Hematopoietic multipotent progenitor cell treated with erythropoietin and hydrocortisone succinate and interleukin-3 and kit ligand, for 6 days (in vitro differentiated cells): ENCODE results near the gene ARHGAP23.
"Not testable (repeated sequence)": the region's sequence is repeated elsewhere in the genome, so short reads cannot be mapped to it uniquely, and the experiment has no call there.

ENCODE experiments used
- DNase-seq: peaks from one replicate; pipeline ENCODE4 v3.0.0-alpha.2; 2015

ARHGAP23 gene

DNA sequence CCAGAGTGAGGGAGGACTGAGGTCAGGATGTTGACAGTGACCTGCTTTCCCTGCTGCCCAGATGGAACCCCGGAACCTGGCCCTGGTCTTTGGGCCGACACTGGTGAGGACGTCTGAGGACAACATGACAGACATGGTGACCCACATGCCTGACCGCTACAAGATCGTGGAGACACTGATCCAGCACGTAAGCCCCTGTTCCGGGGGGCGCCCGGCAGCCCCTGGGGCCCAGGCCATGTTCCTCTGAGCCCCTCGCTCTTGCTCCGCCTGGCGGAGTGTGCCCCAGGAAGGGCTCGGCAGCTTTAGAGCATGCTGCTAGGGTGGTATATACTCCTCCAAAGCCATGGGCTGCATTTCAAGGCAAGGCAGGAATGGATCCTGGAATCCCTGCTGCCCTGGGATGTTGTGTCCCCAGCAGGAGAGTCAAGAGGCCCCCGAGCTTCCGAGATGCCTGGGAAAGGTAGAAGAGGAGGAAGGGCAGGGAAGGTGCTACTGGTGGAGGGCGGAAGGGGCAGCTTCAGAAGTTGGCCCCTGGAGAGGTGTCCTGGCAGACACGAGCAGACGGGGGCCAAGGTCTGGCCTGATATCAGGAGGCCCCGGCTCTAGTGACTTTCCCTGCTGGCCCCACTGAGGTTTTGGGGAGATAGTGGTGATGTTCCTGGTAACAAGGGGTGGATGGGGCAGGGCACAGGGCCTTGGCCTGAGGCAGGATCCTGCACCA lies 63.2 kb downstream of the ARHGAP23 start:
- not testable (repeated sequence) for DNase-seq

DNA sequence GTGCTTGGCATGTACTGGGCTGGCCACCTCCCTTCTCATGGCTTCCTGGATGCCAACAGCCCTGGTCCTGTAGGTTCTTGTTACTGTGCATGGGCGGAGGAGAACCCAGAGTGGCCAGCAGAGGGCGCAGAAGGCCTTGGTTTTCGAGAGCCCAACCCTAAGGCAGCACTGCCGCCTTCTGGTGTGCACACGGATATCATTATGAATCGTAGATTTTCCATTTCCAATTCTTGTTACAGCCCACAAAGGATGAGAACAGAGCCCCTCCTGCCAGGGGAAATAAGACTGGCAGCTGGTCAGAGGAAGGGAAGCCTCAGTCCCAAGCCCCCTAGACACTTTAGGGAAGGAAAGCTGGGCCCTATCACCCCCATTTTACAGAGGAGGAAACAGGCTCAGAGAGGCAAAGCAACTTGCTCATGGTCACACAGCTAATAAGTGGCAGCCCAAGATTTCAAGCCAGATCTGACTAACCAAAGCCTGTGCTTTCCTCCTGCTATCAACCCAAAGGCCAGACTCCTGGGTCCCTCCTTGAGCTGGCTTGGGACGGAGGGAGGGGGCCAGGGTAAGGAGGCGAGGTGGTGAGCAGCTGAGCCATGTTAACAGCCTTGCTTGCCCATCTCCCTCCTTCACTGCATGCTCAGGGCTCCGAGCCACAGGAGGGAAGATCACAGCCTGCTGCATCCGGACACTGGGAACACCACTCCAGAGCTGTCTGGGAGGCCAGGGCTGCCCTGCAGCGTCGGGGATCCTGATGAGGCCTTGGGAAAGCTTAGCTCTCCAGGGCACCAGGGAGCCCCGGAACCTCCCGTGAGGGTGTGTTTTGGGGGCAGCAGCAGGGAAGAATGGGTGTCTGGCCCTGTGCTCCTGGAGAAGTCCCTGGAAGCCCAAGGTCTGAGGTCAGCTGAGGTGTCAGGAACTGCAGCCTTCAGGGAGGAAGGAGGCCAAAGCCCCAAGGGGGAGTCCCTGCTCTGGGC lies 64.1 kb downstream of the ARHGAP23 start:
- DNase-seq = peak; percentile 92

DNA sequence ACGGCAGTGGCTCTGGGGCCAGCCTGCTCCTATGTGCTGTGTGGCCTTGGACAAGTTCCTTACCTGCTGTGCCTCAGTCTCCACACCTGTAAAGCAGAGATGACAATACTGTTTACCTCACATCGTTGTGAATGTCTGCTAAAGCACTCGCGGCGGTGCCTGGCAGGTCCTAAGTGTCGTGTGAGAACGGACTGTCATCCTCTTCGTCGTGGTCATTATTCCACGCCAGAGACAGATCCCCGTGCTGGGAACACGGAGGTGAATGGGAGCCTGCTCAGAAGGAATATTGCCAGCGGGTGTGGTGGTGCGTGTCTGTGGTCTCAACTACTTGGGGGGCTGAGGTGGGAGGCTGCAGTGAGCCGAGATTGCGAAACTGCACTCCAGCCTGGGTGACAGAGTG lies 65.9 kb downstream of the ARHGAP23 start:
- DNase-seq = not testable (repeated sequence)

DNA sequence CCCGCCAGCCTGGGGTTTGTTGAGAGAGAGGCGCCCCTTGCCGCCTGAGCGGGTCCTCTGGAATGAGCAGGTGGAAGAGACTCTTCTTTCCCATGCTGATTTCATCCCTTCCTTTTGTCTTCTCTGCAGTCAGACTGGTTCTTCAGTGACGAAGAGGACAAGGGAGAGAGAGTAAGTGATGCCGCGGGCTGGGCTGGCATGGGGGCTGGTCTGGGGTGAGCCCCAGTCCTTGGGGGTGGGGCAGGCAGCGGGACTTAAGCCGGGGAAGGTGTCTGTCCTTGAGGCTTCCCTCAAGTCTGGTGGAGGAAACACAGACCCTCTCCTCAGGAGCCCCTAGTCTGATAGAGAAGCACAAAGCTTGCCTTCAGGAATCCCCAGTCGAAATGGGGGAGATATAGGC lies 69.4 kb downstream of the ARHGAP23 start:
- not testable (repeated sequence) for DNase-seq

DNA sequence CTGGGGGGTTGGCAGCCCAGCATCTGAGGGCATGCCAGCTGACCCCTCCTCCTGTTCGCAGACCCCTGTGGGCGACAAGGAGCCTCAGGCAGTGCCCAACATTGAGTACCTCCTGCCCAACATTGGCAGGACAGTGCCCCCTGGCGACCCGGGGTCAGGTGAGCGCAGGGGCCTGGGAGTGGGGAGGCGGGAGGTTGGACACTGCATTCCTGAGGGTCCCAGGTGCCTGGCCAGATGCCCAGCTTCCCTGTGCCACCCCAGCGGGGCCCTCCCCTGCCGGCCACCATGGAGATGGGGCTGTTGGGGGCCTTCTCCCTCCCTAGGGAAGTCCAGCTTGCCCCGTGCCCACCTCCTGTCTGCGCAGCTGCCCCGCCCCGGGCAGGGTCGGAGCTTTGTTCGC lies 70.1 kb downstream of the ARHGAP23 start:
- DNase-seq = no peak

DNA sequence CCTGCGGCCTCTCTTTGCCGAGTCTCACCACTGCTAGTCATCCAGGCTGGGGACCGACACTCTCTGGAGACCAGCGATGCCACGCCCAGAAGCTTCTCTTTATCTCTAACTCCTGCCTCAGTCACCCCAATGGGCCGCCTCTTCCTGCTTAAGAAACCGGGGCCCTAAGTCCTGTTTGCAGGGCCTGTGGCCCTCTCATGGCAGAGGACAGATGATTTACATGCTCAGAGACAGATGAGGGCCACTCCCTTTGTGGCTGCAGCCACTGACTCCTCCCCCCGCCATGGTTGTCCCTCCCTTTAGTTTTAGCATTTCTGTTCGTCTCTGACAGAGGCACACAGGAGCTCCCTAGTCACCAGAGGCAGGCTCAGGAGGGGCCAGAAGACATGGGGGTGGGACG lies 71.0 kb downstream of the ARHGAP23 start:
- not testable (repeated sequence) for DNase-seq

DNA sequence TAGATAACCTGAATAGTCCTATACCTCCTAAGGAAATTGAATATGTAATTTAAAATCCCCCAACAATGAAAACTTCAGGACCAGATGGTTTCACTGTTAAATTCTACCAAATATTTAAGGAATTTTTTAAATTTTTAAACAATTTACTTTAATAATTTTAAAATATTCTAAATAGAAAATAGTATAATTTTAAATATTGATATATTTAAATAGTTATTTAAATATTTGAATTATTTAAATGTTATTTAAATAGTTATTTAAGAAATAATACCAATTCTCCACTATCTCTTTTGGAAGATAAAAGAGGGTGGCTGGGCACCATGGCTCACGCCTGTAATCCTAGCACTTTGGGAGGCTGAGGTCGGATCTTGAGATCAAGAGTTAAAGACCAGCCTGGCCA lies 73.5 kb downstream of the ARHGAP23 start:
- DNase-seq = not testable (repeated sequence)

DNA sequence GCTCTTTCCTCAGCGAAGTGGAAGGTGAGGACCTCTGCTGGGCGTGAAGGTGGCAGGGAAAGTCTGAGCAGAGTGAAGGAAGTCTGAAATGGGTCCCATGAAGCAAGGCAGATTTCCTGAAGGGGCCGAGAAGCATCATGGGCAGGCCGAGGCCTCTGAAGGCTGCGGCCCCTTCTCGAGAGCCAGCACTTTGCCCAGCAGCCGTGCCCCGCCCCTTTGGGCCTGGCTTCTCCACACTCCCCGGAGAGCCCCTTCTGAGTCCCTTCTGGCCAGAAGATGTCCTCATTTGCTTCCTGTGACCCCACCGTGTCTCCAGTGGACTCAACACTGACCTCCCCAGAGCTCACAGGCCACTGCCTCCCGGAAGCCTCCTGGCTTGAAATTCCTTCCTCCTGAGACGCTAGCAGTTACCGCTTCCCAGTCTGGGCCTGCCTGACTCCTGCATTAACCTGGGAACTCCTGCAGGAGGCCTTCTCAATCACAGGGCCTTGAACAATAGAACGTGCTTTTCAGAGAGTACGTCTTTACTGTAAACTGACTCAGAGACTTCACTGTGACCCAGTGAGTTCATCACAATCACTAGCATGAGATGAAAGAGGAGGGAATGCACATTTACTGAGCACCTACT lies 75.1 kb downstream of the ARHGAP23 start:
- DNase-seq = not testable (repeated sequence)

DNA sequence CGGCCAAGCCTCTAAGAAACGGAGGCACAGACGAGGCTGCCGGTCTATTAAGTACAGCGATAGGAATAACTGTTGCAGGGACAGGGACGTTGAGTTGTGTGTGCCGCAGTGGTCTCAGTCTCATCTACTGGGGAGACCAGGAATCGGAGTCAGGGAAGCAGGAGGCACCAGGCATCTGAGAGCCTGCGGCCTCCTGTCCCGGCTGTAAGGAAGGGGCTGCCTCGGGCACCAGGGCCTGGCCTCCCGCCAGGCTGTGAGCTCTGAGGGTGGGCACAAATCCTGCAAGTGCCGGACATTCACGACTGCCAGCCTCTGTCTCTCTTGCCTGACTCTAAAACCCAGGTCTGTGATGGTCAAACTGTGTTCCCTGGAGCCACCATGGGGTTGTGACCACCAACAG lies 76.0 kb downstream of the ARHGAP23 start:
- DNase-seq = no peak

DNA sequence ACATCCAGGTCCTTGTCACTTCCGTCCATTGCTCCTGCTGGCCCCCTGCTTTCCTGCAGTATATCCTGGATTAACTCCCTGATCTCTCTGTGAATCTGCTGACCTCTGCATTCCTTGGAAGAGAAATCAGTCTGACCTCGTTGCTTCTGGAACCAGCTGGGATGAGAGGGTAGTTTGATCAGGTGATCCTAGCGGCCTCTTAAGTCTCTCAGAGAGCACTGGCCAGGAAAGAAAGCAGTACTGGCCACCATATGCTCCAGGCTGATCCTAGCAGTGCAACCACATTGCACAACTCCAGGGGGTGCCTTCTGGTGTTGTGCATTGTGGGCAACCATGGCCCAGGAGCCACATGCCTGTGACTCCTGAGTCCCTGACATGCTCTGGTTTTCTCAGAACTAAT lies 79.2 kb downstream of the ARHGAP23 start:
- DNase-seq = no peak

DNA sequence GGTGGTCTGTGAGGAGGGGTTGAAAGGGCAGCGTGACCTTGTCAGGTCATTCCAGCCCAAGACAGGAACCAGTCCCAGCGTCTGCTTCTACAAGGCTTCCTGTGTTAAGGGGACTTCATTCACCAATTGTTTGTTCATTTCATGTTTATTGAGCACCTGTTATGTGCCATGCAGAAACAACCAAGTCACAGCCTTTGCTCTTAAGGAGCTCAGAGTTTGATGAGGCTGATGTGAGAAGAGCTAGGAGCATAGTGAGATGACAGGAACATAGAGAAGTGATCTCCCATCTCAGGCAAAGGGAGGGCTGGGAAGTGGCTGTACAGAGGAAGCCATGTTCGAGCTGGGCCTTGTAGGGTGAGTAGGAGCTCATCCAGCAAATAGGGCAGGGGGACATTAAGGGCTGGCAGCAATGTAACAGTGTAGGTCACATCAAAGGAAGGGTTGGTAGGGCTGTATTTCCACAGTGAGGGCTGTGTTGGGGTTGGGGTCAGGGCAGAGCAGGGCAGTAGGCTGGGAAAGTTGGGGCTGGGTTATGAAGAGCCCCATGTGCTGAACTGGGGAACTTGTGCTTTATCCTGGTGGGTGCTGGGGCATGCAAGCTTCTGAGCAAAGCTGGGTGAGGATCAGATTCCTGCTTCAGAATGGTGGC lies 79.8 kb downstream of the ARHGAP23 start:
- no peak for DNase-seq

DNA sequence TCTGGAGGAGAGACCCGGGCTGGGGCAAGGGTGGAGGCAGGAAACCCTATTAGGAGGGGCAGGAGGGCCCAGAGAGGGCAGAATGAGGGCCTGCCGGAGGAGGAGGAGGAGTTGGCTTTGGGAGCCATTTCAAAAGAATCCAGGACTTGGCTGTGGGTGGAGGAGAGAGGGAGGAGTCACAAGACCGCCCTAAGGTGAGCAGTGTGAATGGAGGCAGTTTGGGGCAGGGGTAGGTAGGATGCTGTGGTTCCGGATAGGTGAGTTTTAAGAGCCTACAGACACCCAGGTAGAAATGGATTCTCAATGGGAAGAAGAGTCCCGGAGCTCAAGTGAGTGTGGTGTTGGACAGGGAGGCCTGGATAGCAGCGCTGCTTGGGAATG lies 80.3 kb downstream of the ARHGAP23 start:
- no peak for DNase-seq

DNA sequence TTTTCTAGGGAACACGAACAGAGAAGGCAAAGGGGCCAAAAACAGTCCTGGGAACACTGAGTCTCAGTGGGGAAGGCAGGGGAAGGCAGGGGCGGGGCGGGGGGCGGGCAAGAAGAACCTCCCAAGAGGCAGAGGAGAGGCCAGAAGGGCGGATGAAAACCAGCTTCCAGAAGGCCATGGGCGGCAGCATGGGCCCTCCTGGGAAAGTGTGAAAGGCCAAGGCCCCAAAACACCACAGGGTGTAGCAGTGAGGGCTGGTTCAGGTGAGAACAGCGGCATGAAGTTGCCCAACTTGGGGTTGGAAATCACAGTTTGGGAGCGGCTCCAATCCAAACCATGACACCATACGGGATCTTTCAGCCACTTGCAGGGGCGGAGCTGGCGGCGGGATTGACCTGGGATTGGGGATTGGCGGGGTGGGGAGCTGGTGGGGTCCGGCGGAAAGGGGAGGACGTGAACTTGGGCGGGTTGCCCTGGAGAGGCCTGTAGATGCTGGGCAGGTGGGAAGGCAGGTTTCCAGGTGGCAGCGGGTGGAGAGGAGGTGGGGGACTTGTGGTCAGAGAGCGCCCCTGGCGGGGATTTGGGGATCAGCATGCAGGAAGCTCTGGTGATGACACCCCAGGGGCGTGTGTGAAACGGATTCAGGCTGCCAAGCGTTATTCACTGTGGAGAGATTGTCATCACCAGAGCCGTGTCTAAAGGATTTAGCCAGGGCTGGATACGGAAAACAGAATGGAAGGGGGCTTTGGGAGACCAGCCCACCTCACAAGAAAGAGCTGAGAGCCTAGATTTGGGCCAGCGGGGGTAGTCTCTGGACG lies 80.9 kb downstream of the ARHGAP23 start:
- peak; percentile 91 for DNase-seq

DNA sequence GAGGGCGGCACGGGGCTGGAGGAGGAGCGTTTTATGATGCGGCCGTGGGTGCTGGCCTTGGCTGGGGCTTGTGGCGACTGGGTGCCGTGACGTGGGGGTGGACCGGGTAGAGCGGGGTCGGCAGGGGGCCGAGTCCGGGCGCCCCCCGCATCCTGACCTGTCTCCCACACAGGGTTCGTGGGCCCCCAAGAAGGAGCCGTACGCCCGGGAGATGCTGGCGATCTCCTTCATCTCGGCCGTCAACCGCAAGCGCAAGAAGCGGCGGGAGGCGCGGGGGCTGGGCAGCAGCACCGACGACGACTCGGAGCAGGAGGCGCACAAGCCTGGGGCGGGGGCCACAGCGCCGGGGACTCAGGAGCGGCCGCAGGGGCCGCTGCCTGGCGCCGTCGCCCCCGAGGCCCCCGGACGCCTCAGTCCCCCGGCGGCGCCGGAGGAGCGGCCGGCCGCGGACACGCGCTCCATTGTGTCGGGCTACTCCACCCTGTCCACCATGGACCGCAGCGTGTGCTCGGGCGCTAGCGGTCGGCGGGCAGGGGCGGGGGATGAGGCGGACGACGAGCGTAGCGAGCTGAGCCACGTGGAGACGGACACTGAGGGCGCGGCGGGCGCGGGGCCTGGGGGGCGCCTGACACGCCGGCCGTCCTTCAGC lies 81.6 kb downstream of the ARHGAP23 start:
- DNase-seq = peak; percentile 16

DNA sequence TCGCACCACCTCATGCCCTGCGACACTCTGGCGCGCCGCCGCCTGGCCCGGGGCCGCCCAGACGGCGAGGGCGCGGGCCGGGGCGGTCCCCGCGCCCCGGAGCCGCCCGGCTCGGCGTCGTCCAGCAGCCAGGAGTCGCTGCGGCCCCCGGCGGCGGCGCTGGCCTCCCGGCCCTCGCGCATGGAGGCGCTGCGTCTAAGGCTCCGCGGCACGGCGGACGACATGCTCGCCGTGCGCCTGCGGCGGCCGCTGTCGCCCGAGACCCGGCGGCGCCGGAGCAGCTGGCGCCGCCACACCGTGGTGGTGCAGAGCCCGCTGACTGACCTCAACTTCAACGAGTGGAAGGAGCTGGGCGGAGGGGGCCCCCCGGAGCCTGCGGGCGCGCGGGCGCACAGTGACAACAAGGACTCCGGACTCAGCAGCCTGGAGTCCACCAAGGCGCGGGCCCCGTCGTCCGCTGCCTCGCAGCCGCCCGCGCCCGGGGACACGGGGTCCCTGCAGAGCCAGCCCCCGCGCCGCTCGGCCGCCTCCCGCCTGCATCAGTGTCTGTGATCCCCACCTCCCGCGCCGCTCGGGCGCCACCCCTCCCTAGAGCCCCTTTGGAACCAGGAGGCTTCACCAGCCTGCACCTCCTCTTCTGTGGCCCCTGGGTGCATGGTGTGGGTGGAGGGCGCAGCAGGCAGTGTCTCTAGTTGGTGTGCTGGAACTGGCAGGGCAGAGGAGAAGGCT lies 82.3 kb downstream of the ARHGAP23 start:
- DNase-seq = peak; percentile 63

DNA sequence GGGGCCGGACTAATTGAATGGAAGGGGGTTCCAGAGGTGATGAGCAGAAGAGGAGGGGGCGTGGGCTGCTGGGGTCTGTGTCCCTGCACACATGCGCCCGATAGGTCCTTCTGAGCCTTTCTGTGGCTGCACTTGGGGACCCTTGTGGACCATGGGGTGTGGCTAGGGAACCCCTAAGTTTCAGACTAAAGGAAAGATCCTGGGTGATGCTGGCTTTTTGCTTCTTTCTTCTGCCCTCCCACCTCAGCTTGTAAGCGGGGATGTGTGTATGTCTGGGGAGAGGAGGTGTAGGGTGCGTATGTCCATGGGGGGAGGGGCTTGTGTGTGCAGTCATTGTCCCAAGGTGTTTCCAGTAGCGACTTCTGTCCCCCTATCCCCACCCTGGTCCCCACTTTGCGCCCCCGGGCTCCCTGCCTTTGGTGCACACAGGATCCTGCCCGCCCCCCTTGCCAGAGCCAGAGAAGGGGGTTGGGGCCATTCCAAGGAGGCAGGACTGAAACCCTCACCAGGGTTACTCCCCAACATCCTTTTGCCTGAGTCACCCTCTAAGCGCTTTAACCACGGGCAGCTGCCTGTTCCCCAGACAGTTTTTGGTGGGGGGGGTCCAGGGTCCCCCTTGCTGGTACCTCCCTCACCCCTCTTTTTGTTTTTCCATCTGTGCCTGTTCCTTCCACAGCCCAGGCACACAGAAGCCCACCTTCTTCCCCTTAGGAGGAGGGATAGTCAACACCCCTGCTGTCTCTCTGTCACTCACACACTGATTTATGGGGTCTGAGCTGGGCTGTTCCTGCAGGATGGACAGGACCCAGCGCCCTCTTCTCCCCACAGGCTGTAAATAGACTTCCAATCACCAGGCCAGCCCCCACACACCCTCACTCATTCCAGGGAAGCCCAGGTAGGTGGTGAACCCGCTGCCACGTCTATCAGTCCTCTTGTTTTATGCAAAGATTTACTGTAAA lies 83.2 kb downstream of the ARHGAP23 start:
- peak; percentile 12 for DNase-seq

DNA sequence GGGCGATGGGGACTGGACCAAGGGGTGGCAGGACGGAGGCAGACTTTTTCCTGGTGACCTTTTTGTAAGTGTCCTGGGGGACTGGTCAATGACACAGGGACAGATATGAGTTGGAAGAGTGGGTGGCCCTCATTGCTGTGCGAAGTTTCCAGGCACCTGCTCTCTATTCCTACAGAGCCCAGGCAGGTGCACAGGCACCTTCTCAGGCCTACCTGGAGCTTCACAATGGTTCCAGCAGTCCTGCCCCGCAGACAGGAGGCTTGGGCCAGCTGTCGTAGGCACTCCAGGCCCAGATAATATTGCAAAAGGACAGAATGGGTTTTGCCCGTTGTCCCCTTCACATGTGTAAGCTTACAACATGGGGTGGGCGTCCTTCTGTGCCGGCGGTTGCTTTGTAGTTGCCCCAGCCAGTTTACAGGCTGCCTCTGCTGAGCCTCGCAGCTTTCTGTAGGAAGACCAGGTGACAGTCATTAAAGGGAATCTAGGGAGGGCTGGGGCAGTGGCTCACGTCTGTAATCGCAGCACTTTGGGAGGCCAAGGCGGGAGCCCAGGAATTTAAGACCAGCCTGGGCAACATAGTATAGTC lies 84.3 kb downstream of the ARHGAP23 start:
- DNase-seq = no peak

DNA sequence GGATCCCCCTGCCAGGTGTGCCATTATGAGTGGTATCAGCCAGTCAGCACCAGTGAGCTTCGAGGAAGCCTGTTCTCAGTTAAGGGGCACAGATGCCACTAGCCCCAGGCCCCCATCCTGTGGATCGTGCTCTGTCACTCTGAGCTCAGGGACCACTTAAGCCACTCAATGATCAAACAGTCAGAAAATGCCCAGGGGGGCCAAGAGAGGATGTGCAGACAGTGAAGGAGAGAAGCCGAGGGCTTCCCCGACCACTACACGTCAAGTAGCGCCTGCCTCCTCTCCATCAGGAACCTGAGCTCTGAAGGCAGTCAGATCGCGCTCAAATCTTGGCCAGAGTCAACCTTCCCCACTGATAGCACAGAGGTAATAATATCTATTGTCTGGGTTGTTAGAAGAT lies 98.3 kb downstream of the ARHGAP23 start:
- DNase-seq = not testable (repeated sequence)

DNA sequence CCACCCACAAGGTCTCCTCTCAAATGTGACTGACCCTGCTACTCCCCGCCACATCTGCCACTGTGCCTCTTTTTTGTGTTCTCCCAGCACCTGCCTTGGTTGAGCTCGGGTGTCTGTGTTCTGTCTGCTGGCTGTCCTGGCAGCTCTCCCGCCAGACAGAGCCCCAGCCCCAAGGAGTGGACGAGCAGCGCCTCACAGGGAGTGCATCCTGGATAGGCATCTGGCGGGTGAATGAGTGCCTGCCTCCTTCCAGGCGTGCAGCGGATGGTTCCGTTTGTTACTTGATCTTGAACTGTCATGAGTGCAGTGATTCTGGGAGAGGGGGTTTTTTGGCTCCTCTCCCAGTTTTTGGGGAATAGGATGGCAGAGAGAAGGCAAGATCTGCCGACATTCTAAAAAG lies 99.9 kb downstream of the ARHGAP23 start:
- not testable (repeated sequence) for DNase-seq
